COLO668 (cell line): ENCODE results near the gene ZNF423.
"Not testable (repeated sequence)": the region's sequence is repeated elsewhere in the genome, so short reads cannot be mapped to it uniquely, and the experiment has no call there.

Source experiments
- DNase-seq: peaks from one replicate; lab custom pipeline; 2025; ENCODE audit not compliant: unreplicated experiment; lab: John Stamatoyannopoulos, UW

Gene ZNF423

DNA sequence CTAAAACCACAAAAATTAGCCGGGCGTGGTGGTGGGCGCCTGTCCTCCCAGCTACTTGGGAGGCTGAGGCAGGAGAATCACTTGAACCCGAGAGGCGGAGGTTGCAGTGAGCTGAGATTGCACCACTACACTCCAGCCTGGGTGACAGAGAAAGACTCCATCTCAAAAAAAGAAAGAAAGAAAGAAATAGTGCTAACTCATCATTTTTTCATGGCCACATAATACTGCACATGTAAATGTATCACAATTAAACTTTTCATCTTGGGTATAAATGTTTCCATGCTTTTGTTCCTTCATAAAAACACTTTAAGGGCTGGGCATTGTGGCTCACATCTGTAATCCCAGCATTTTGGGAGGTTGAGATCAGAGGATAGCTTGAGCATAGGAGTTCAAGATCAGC, 15.9 kb upstream of the ZNF423 start:
- not testable (repeated sequence) for DNase-seq

DNA sequence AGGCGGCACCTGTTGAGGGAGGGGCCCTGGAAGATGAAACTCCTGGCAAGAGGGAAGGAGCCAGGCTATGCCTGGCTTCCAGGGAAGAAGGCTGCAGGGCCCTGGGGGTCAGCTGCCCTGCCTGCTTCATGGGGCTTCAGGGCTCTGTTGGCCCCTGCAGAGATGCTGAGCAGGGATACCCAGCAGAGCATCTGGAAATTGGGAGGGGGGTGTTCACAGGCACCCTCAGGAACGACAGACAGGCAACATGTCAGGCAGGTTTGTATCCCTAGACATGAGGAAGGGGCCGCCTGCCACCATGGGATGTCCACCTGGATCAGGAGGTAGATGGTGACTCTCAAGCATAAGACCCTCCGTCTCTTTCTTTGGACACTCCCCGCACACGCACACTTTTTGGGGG, 13.8 kb upstream of the ZNF423 start:
- no peak for DNase-seq

DNA sequence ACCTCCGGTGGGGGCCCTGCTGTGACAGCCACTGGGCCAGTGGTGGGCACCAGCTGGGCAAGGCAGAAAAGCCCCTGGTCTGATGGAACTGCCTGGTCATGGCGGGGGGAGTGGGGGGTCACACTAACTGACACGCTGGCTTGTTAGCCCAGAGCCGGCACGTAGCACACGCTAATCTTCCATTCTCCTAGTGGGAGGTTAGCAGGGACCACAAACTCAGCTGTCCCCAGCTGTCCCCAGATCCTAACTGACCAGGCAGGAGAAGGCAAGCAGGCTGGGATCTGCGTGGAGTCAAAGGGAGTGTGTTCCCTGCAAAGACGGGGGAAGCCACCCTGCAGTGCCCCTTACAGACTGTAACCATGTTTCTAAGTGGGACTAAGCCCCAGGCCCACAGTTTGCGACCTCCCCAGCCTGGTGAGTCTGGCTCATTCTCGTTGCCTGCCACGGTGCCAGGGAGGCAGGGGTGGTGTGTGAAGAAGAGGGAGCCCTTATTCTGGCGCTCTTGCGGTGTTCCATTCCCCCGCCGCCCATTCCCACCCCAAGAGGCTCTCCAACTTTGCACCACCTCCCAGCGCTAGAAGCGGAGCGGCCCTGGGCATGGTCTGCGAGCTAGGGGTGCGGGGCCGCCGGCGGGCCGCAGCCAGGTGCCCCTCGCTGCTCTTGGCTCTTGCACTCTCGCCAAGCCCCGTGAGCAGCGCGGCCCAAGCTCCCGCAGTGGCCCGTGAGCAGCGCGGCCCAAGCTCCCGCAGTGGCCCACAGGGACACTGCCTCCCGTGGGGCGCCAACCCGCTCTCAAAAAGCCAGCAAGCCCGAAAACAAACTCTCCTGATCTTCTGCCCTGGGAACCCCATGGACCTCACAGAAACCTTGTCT, 12.1 kb upstream of the ZNF423 start:
- DNase-seq = no peak

DNA sequence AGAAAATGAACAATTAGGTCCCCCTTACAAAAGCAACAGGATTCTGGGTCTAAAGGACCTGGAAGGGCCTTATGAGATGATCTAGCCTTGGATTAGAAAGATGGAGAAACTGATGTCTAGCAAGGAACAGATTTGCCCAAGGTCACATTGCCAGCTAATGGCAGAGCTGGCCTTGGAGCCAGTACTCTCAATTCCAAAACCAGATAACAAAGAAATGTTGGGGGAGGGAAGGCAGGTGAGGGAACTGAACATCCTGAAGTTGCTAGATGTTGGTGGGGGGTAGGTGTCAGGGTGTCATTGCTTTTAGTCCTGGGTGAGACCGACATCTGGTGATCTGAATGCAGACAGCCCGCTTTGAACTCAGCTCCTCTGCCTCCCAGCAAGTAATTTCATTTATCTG, 11.3 kb upstream of the ZNF423 start:
- DNase-seq = no peak

DNA sequence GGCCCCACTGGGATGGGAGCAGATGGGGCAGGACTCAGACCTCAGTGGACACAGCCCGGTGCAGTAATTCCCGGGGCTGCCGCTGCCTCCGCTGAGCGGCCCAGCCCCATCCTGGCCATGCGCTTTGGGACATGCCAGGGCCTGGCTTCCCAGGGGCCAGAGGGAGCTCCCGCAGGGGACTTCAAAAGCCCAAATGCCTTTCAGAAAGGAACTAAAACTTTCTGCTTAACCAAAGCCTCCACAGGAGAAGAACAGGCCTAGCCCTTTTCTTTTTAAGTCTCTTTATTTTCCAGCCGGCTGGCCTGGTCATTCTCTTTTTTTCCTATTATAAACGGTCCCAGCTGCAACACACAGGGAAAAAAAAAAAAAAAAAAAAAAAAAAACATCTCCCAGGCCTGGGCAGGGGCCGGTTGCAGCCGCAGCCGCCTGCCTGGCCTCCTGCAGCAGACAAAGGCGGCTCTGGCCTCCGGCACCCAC, 10.7 kb upstream of the ZNF423 start:
- no peak for DNase-seq

DNA sequence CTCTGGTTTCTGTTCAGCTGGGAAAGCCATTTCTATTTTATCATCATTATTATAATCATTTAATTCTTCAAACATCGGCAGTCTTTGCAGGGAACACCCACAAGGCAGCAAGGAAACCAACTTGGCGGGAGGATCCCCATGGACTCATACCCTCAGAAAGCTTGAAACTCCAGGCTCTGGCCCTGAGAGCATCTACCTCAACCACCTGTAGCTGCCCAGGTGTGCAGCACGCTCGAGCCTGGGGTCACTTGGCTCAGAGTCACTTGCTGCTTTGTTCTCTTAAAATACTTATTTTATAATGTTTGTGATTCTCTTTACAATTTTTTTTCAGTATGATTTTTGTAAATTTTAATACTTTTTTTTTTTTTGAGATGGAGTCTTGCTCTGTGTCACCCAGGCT, 6.8 kb upstream of the ZNF423 start:
- DNase-seq = no peak

DNA sequence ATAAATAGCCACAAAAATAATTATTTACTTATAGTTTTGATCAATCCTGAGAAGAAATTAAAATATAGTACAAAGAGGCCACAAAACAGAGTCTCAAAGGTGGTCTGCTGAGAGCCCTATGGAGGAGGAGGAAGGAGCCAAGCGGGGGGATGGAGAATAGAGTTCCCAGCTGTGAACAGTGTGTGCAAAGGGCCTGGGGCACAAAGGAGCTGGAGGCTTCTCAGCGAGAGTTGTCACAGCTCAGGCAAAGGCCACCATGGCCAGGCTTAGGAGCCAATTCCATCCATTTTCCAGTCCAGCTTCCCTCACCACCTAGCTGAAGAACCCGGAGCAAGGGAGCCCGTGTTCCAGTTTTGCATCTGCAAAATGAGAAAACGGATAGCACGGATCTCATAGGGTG, 5.4 kb upstream of the ZNF423 start:
- no peak for DNase-seq

DNA sequence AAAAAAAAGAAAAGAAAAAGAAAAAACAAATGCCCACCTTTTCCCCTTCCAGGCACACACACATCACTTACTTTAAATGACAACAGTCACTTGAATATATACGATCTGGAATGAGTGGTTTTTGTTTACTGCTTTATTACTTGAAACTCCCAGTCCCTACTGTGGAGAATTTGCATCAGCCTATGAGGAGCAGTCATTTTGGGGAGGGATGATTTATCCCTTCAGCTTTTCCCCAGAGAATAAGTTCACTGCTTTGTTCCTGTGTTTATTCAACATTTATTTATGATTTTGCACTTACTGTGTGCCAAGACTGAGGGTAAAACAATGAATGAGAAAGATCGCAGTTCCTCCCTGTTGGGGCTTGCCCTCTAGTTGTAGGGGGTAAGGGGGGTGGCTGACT, 4.7 kb upstream of the ZNF423 start:
- DNase-seq = no peak

DNA sequence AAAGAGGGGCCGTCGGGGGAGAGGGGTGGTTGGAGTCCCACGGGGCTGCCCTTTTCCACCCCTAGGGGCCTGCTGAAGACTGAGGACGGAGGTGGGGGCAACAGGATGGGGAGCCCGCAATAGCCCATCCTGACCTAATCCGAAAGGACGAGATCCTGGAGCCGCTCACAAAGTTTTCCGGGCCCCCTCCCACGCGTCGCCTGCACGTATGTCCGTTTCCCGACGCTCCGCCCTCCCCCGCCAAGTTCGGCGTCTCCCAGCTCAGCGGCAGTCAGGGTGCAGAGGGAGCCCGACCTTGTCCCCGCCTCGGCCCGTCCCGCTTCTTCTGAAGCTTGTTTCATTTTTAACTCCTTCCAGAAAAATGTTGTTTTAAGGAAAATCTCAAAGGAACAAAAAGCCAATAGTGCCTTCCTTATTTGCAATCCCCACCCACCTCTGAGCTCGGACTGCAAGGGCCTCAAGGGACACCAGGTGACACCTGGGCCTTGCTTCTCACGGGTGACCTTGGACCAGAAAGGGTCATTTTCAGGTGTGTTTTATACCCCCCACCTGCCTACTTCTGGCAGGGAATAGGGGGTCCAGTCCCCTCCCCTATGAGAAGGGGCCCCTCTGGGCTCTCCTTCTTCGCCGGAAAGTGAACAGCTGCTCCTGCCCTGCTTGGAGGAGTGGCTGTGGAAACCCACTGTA, 3.4 kb upstream of the ZNF423 start:
- DNase-seq = peak; percentile 9

DNA sequence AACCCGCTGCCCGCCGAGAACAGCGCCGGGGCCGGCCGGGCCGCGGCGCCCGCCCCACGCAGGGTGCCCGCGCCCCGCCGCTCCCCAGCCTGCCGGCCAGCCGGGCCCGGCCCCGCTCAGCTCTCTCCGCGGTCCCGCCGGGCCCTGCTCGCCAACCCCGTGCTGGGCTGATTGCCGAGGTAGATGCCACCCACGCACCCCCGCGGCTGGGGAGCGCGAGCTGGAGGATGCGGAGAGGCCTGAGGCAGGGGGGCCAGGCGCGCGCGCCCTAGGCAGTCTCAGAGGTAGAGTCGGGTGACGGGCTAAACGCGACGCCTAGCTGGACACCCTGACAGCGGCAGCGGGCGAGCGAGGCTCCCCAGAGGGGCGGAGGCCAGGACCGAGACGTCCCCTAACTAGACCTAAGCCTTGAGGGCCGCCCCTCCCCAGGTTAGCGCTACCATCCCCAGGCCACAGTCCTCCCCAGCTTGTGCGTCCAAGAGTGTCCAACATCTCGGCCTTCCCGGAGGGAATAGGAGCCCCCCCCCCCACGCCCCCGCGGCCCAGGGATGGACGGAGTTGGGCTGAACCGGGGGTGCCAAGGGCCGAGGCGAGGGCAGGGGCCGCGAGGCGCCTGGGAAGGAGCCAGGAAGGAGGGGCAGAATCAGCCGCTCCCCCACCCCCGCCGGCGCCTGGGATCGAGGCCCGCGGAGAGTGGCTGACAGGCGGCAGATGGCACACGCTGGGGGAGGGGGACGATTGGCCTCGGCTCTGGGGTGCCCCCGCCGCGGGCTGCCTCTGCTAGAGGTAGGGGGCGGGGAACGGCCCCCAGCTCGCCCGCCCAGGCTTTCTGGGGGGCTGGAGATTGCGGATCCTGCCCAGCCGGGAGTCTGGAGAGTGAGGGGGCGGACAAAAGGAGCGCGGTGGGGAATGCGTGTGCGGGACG, 2.5 kb upstream of the ZNF423 start:
- peak; percentile 11 for DNase-seq

DNA sequence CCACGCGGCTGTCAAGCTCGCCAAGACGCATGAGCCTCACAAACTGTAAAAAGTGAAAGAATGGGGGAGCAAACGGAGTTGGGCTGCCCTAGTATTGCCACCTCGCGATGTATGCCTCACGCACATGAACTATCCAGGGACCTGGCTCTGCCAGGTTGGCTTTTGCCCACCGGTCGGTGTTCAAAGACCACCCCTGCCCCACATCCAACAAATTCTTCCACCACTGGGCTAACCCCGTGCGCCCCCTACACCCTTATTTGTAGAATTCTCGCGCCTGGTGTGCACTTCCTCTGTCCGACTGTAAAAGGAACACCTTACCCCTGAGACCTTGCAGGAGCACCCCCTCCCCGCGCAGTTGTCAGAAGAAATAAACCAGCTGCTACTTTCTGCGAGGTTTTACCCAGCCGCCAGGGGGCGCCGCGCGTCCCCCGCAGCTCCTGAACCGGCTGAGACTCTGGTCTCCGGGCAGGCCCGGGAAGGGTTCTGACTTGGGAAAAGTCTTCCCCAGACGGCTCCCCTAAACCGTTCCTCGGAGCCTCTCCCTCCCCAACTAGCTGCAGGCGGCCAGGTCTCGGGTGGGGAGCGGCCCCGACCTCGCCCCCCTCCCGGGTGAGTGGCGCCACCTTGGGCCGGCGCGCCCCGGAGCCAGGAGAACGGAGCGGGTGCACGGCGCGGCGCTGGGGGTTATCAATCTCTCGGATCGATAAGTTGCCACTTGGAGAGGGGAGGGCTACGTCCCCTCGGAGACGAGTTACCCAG, 1.7 kb upstream of the ZNF423 start:
- DNase-seq = peak; percentile 35

DNA sequence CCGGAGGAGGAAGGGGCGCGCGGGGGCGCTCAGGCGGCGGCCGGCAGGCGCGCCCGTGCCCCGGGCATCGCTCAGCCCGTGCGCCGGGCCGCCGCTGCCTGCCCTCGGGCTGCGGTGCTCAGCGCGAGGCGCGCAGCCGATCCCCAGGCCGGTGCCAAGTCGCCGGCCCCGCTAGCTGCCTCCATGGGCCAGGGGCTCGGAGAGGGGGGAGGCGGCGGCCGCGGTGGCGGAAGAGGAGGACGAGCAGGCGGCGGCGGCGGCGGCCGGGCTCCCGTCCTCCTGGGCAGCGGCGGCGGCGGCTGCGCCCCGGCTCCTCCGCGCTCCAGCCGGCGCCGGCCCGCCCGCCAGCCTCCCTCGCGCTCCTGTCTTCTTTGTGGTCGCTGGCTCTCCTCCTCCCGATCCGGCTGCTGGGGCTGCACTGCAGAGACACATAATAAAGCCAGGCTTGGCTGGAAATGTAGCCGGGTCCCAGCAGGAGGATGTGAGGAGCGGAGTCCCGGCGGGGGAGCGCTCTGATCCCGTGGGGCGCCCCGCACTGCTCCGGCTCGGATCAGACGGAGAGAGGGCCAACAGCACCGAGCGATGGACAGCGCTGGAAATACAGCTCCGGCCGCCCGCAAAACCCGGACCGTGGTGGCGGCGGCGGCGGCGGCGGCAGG, 889 bp upstream of the ZNF423 start:
- DNase-seq = peak; percentile 57

DNA sequence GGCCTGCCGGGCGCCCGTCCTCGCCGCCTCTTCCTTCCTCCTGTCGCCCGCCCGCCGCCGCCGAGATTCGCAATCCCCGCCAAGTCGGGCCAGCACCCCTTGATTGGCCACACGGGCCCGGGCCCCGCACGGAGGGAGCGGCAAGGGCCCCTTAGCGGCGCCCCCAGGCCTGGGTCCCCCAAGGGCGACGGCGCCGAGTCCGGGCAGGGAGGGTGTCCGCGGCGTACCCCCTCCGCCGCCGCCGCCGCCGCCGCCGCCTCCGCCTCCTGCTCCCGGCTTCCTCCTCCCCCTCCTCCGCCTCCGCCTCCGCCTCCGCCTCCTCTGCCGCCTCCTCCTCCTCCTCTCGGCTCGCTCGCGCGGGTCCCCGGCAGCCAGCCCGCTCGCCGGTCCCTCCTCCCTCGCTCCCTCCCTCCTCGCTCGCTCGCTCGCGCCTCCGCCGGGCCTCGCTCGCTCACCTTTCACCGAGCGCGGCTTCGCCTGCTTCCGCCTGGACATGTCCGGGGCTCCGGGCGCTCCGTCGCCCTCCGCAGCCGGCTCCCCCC, 561 bp downstream of the ZNF423 start:
- DNase-seq = peak; percentile 71

DNA sequence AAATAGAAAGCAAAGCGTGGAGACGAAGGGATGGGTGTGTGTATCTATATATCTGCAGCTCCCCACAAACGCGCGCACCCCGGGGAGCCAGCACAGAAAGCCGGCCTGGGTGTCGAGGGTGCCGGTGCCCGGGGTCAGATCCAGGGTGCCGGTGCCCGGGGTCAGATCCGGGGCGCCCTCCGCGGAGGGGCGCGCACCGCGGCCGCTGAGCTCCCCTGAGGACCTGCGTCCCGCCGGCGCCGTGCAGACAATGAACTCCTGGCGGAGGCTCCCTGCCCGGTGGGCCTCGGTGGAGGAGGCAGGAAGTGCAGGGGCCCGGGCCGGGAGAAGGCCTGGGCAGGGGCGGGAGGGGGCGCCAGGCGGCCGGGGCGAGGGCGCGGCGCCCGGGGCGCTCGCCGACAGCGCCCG, 1.1 kb downstream of the ZNF423 start:
- peak; percentile 40 for DNase-seq

DNA sequence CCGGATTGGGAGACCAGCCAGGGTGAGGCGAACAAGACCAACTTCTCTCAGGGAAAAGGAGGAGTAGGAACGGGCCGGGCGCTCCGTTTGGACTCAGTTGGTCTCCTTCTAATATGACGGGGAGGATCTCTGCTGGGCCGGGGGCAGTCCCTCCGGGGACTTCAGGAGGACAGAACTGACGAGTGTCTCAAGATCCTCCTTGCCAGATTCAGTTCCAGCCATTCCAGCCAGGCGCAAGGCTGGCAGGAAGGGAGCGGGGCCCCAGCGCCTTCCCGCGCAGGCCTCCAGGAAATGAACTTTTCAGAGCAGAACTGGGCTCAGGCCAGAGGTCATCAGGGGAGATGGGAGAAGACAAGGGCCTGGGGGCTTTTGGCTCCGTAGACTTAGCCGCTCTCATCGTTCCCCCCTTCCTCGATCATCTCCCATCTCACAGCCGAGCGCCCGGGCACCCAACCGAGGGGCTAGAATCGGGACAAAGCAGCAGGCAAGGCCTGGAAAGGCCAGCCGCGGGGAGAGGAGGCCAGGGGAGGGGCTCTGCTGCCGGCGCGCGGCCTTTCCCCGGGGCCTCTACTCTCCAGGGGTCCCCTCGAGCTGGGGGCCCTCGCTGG, 1.6 kb downstream of the ZNF423 start:
- DNase-seq = no peak

DNA sequence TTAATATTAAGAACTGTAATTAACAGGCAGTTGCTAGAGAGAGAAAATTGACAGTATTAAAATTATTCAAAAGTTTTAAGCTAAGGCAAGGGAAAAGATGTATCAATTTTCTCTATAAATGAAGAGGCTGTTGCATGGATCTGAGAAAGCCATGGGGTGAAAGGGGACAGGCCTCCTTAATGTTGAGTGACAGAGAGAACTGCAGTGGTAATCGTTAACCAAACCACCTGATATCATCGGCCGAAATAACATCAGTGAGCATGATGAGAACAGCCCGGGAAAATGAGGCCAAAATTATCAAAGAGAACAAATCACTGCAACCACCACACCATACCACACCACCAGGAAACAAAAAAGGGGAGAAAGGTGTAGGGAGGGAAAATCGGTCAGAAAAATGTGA, 3.6 kb downstream of the ZNF423 start:
- no peak for DNase-seq

DNA sequence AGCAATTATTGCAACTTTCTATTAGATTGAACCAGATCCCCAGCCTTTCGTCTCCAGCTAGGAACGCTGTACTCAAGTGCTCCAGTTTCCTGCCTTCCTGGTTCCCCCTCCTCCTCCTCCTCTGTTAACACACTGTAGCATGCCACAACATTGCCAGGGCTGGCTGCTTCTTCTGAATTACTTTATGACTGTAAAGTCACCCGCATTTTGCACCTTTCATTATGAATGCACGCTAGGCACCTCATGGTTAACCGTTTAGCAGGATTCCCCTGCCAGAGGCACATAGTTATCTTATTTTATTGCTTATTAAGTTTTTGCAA, 4.5 kb downstream of the ZNF423 start:
- no peak for DNase-seq

DNA sequence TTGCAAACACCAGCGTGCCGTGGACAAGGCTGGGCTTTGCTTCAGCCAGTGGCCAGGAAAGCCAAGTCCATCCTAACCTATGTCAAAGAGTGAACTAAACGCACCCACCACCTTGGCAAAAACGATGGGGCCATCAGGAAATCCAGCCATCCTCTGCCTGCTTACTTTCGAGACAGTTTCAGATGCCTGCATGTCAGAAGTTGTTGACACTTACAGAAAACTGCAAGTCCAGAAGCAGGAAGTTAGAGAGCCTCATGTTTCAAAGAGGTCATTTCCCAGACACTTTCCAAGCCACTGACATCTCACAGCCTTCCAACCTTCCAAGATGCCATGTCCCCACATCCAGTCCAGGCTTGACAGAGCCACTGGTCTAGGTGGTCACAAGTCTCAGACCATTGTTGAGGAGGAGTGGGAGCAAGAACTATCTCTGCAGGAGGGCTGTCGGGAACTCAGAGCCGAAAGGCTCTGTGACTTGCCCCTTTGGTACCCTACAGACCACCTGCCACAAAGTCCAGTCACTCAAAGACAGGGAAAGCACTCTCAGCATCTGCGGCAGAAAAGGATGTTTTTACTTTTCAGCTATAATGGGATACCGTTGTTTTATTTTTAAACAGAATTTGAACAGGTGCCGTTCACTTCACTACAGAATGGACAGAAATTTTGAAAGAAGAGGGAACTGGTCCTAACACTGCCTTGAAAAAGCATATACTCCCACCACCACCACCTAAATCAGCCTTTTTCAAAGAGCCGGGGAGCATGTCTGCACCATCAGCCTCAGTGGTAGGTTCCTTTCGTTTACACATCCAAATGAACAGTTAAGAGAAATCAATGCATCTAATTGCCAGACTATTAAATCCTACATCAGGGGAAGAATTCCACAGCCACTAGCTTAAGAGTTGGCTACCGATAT, 5.1 kb downstream of the ZNF423 start:
- DNase-seq = no peak

DNA sequence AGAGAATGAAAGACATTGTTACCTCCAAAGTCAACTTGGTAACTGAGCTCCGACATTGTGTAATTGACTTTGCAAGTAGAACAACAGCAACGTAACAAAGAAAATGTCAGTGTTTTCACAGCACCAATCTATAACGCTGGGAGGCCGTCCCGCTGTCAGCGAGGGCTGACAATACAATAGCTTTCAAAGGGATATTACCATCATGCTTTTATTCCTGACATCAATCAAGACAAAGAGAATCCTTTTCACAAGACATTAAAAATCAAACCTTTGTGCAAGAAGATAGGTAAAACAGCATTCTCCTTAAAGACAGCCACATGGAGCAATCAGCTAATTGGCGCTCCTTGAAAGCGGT, 6.2 kb downstream of the ZNF423 start:
- DNase-seq = no peak
